Neural progenitor cell (in vitro differentiated cells): ENCODE measurements around the gene SOX11.

ENCODE experiments used
- CTCF ChIP-seq: fragments of 200-600 bp; sonication (generic); IDR thresholded peaks from 2 replicates; pipeline ENCODE4 v1.5.1; 2017; ENCODE audit warnings: antibody characterized with exemption, mild to moderate bottlenecking
- EZH2 ChIP-seq: fragments of 200-600 bp; sonication (generic); IDR thresholded peaks from 2 replicates; pipeline ENCODE4 v1.6.1; 2017; ENCODE audit warnings: antibody characterized with exemption, mild to moderate bottlenecking, moderate library complexity
- EZH2phosphoT487 ChIP-seq: fragments of 200-600 bp; sonication (generic); IDR thresholded peaks from 2 replicates; pipeline ENCODE4 v1.6.1; 2017; ENCODE audit warnings: antibody characterized with exemption

- TF ChIP-seq CTCF (no peak), EZH2phosphoT487 (no peak), EZH2 (no peak)
Observed at GRCh38 chr2:5672749-5673144, 19.4 kb upstream of the SOX11 start.
